SH-SY5Y (cell line): ENCODE data around the gene ADARB2.

Experiments used
- GATA2 ChIP-seq: IDR thresholded peaks from 2 replicates; pipeline ENCODE4 v1.6.1; 2011; ENCODE audit warnings: mild to moderate bottlenecking, low read depth, low read length
- GATA3 ChIP-seq: IDR thresholded peaks from 2 replicates; pipeline ENCODE4 v1.6.1; 2011; ENCODE audit warnings: low read depth, mild to moderate bottlenecking, low read length, moderate library complexity

- TF ChIP-seq GATA3 (no peak), GATA2 (no peak)
Measured at GRCh38 chr10:1157615-1157933, 579.8 kb downstream of the ADARB2 start.
